ENCODE measurements around the gene SMC1A.

DNA sequence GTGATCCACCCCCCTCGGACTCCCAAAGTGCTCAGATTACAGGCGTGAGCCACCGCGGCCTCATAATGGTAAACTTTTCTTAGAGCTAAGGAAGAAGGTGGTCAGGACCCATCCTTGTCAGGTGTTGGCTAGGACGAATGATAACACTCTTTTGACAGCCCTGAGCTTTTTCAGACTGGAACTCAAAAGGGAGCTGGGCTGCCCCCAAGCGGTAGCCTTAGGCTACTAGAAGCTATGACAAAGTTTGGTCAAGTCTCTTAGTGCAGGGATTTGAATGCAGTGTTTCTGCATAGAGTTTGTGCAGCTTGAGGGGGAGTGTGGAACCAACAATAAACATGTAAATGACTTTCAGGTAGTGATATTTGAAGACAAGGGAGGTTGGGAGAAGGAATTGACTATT lies 23.5 kb upstream of the SMC1A start:
- TF ChIP-seq POLR2A (IDR thresholded peaks at IDR 0.05; ENCODE audit: low read length) (no peak), GATA1 (IDR thresholded peaks at IDR 0.05; ENCODE audit: low read depth, low read length) (no peak)
